ENCODE data around the gene DNAJC5G. TPM values are rescaled to one million over a fixed set of nuclear protein-coding genes. Genes with fewer than 3 reads are reported as not detected.
"Not testable (repeated sequence)": the region's sequence is repeated elsewhere in the genome, so short reads cannot be mapped to it uniquely, and the experiment has no call there.

The DNAJC5G gene
- total and polyA plus RNA-seq, 2 of the 13 experiments (the other 11 are each of a cell fraction or from before 2014, with no cell fraction given) = 0.05 TPM; not detected in 1

DNA sequence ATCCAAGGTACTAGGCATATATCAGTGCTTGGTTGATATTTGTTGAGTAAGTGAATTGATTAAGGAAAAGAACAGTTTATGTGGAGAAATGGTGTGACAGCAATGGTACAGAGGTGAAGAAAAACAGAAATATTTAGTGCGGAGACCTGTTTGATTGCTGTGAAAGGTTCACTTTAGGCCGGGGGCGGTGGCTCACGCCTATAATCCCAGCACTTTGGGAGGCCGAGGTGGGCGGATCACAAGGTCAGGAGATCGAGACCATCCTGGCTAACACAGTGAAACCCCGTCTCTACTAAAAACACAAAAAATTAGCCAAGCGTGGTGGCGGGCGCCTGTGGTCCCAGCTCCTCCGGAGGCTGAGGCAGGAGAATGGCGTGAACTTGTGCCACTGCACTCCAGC, 6.9 kb upstream of the DNAJC5G start:
- 0 out of 2 replicates have a peak, but pooled peaks have one; percentile 59 for TF ChIP-seq EZH2 (conservative IDR thresholded peaks at IDR 0.05; ENCODE audit: low read depth, low read length)
- 41% methylated on average over 13 of the region's 13 CpGs for WGBS (ENCODE audit: low lambda C conversion rate)
- ATAC-seq; H4K20me1 ChIP-seq (ENCODE audit: insufficient read depth, low read length); H3K79me2 ChIP-seq (ENCODE audit: insufficient read depth, low read length); H3K4me2 ChIP-seq (ENCODE audit: low read depth, low read length); intact Hi-C loops (cut with micrococcal nuclease; ENCODE audit: unreplicated experiment); H3K36me3 ChIP-seq (replicated peaks in 1 of 2; ENCODE audit: control insufficient read depth in 1 of 2, insufficient read depth in 2 of 2, low read length in 2 of 2); in situ Hi-C loops (cut with HindIII; ENCODE audit: extremely low pct_ligation_motif_present, low pct_unique_long_range_greater_than_20kb); H3K4me3 ChIP-seq (replicated peaks in 1 of 3; ENCODE audit: insufficient read depth in 1 of 3, low read depth in 2 of 3, low read length in 3 of 3); BruUV-seq (replicated peaks); H3K9ac ChIP-seq (ENCODE audit: insufficient read depth, low read depth, low read length); POLR2A ChIA-PET; H2AFZ ChIP-seq (ENCODE audit: low read length); DNase-seq (ENCODE audit: low spot score); CTCF ChIA-PET (ENCODE audit: low intra/inter-chr PET ratio, low total read pairs); FAIRE-seq; H3K27ac ChIP-seq (ENCODE audit: extremely low read length, insufficient read depth, low read length); H3K9me3 ChIP-seq (ENCODE audit: low read length): not testable (repeated sequence)
- Histone ChIP-seq H3K27me3 (ENCODE audit: control insufficient read depth in 1 of 2, insufficient read depth in 2 of 2, low read length in 2 of 2) (peaks cover 13 to 75% of the 10 kb centered on the region in 2 experiments), H3K4me1 (ENCODE audit: insufficient read depth, low read length) (peaks cover 35% of the 10 kb centered on the region)

DNA sequence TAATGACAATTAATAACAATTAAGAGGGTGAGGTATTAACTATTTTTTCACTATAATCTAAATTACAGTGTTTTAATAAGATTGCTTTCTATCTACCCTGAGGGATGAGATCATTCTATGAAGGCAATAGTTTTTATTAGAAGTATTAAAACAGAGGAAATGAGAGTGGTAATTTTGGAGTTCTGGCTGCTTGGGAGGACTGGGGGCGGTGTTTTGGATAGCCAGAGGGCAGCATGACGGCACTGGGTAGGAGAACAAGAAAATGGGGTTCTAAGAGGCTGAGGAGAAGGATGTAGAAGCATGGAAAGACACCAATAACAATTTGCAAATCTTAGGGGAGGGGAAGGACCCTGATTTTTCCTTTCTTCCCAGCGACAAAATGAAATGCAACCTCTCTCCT, 5.1 kb upstream of the DNAJC5G start:
- peaks cover 17% of the 10 kb centered on the region for H3K4me1 ChIP-seq (ENCODE audit: insufficient read depth, low read length)
- H2AFZ ChIP-seq (ENCODE audit: low read length) = no peak overlapping the region
- ChIA-PET CTCF (ENCODE audit: low intra/inter-chr PET ratio, low total read pairs) (no interaction called here), POLR2A (interaction anchor here (1.2 kb wide), 1 partner anchor 23 kb away, joined by 3 read pairs; no protein-coding TSS in a partner anchor)
- BruUV-seq (replicated peaks) = no TSS peak
- intact Hi-C loops (cut with micrococcal nuclease; ENCODE audit: unreplicated experiment) = no loop called here
- peaks cover 7 to 70% of the 10 kb centered on the region in 2 experiments for H3K27me3 ChIP-seq (ENCODE audit: control insufficient read depth in 1 of 2, insufficient read depth in 2 of 2, low read length in 2 of 2)
- no peak overlapping the region for H3K4me2 ChIP-seq (ENCODE audit: low read depth, low read length)
- in situ Hi-C loops (cut with HindIII; ENCODE audit: extremely low pct_ligation_motif_present, low pct_unique_long_range_greater_than_20kb) = no loop called here
- H3K4me3 ChIP-seq (replicated peaks in 1 of 3; ENCODE audit: insufficient read depth in 1 of 3, low read depth in 2 of 3, low read length in 3 of 3) = no peak overlapping the region
- H3K9me3 ChIP-seq (ENCODE audit: low read length) = no peaks in the 10 kb centered on the region
- H3K9ac ChIP-seq (ENCODE audit: insufficient read depth, low read depth, low read length) = no peak overlapping the region
- FAIRE-seq (no peak), ATAC-seq (no peak), DNase-seq (ENCODE audit: low spot score) (no peak)
- WGBS (ENCODE audit: low lambda C conversion rate) = 4% methylated on average over 3 of the region's 3 CpGs
- no peaks in the 10 kb centered on the region for H3K79me2 ChIP-seq (ENCODE audit: insufficient read depth, low read length)
- no peaks in the 10 kb centered on the region for H3K36me3 ChIP-seq (replicated peaks in 1 of 2; ENCODE audit: control insufficient read depth in 1 of 2, insufficient read depth in 2 of 2, low read length in 2 of 2)
- H4K20me1 ChIP-seq (ENCODE audit: insufficient read depth, low read length) = no peaks in the 10 kb centered on the region
- no peak overlapping the region for H3K27ac ChIP-seq (ENCODE audit: extremely low read length, insufficient read depth, low read length)
- TF ChIP-seq ZBTB2 (CRISPR knock-in tag; IDR thresholded peaks at IDR 0.05; ENCODE audit: low read depth) = no peak
- no peak for TF ChIP-seq MED1 (CRISPR knock-in tag; IDR thresholded peaks at IDR 0.05)
- TF ChIP-seq ZNF343 (CRISPR knock-in tag; IDR thresholded peaks at IDR 0.05) = no peak
- TF ChIP-seq PCBP1 (IDR thresholded peaks at IDR 0.05; ENCODE audit: borderline replicate concordance, low read depth, low read length) = no peak
- TF ChIP-seq SP1 (IDR thresholded peaks at IDR 0.05) = no peak
- no peak for TF ChIP-seq SP1 (CRISPR knock-in tag; IDR thresholded peaks at IDR 0.05)
- no peak for TF ChIP-seq HMGXB4 (CRISPR knock-in tag; IDR thresholded peaks at IDR 0.05; ENCODE audit: borderline replicate concordance in 1 of 2, low read depth in 1 of 2)
- TF ChIP-seq ZNF296 (CRISPR knock-in tag; conservative IDR thresholded peaks at IDR 0.05) = no peak
- TF ChIP-seq ZNF816 (CRISPR knock-in tag; IDR thresholded peaks at IDR 0.05; ENCODE audit: borderline replicate concordance) = no peak
- TF ChIP-seq ZMYM4 (CRISPR knock-in tag; IDR thresholded peaks at IDR 0.05) = no peak
- TF ChIP-seq ZSCAN30 (CRISPR knock-in tag; IDR thresholded peaks at IDR 0.05) = no peak
- no peak for TF ChIP-seq ZBTB1 (CRISPR knock-in tag; IDR thresholded peaks at IDR 0.05; ENCODE audit: borderline replicate concordance)
- no peak for TF ChIP-seq ZNF101 (CRISPR knock-in tag; IDR thresholded peaks at IDR 0.05; ENCODE audit: borderline replicate concordance, low read depth)
- TF ChIP-seq ZNF562 (CRISPR knock-in tag; IDR thresholded peaks at IDR 0.05; ENCODE audit: borderline replicate concordance) = no peak
- TF ChIP-seq ZBTB7A (CRISPR knock-in tag; IDR thresholded peaks at IDR 0.05) = no peak
